Spleen (tissue), 11 donors: ENCODE measurements around the gene SCYL1. TPM values are rescaled to one million over a fixed set of nuclear protein-coding genes. Genes with fewer than 3 reads are reported as not detected.
"Not testable (repeated sequence)": the region's sequence is repeated elsewhere in the genome, so short reads cannot be mapped to it uniquely, and the experiment has no call there.

Source experiments
- DNase-seq: peaks from one replicate; pipeline ENCODE4 v3.0.0-alpha.2; 2020
- H3K27ac ChIP-seq, 8 donors: fragments of 200-600 bp; sonication (generic) in 7 of 8; 1 replicate in 4 of 8; 2 replicates in 4 of 8; pipeline versions ENCODE4 v1.5.0 to v1.8.0; 2016 to 2021; ENCODE audit warnings: inconsistent platforms in 4 of 8, mild to moderate bottlenecking in 4 of 8, moderate library complexity in 1 of 8
- H3K27me3 ChIP-seq, 7 donors: fragments of 200-600 bp; sonication (generic) in 6 of 7; replicated peaks in 1 of 7; 1 replicate in 4 of 7; 2 replicates in 3 of 7; pipeline versions ENCODE4 v1.5.0 to v1.8.0; 2016 to 2021; ENCODE audit warnings: inconsistent platforms in 3 of 7, mild to moderate bottlenecking in 1 of 7
- H3K36me3 ChIP-seq, 6 donors: fragments of 200-600 bp; sonication (generic) in 5 of 6; 1 replicate in 4 of 6; 2 replicates in 2 of 6; pipeline versions ENCODE4 v1.5.0 to v1.8.0; 2016 to 2021; ENCODE audit warnings: inconsistent platforms in 2 of 6
- H3K4me1 ChIP-seq, 6 donors: fragments of 200-600 bp; sonication (generic) in 5 of 6; 1 replicate in 3 of 6; 2 replicates in 3 of 6; pipeline versions ENCODE4 v1.5.0 to v1.8.0; 2016 to 2021; ENCODE audit warnings: inconsistent platforms in 3 of 6
- H3K4me3 ChIP-seq, 8 donors: fragments of 200-600 bp; sonication (generic) in 7 of 8; 1 replicate in 4 of 8; 2 replicates in 4 of 8; pipeline versions ENCODE4 v1.5.0 to v1.8.0; 2016 to 2021; ENCODE audit warnings: inconsistent platforms in 4 of 8, mild to moderate bottlenecking in 4 of 8, moderate library complexity in 2 of 8
- H3K9me3 ChIP-seq, 8 donors: fragments of 200-600 bp; sonication (generic) in 7 of 8; 1 replicate in 4 of 8; 2 replicates in 4 of 8; pipeline versions ENCODE4 v1.5.0 to v1.8.0; 2016 to 2021; ENCODE audit warnings: inconsistent platforms in 4 of 8
- CTCF ChIP-seq, 11 experiments: fragments of 200-600 bp in 7 of 11; fragments of 450-650 bp in 4 of 11; sonication (generic) in 4 of 11; IDR thresholded peaks in 8 of 11; conservative IDR thresholded peaks in 3 of 11; 1 replicate in 7 of 11; 2 replicates in 4 of 11; pipeline versions ENCODE4 v1.4.0 to v1.8.0; 2016 to 2021; ENCODE audit warnings: antibody characterized with exemption in 11 of 11, inconsistent platforms in 4 of 11, mild to moderate bottlenecking in 1 of 11
- POLR2A ChIP-seq, 3 donors: fragments of 450-650 bp; IDR thresholded peaks; one replicate each; pipeline ENCODE4 v1.5.1; 2017; ENCODE audit warnings: antibody characterized with exemption in 3 of 3, mild to moderate bottlenecking in 1 of 3
- POLR2AphosphoS5 ChIP-seq, 3 donors: sonication (generic); formaldehyde crosslinking; IDR thresholded peaks; one replicate each; pipeline ENCODE4 v1.5.1; 2017; ENCODE audit warnings: antibody characterized with exemption in 3 of 3
- WGBS, 5 donors: extraction: QIAGEN DNeasy Blood & Tissue Kit in 3 of 5; methylation state at CpG; one replicate each; pipeline versions ENCODE4 v1.1.5 to v1.1.7; 2013 to 2018; 5-methylcytosine and 5-hydroxymethylcytosine counted together
- intact Hi-C: fragments of 100-400 bp; cut with DNase I; formaldehyde crosslinking; loops from one replicate; pipeline ENCODE4 v1.15.0; 2023; ENCODE audit warnings: low total_unique reads
- polyA plus RNA-seq, 3 donors: library from polyadenylated mRNA; stranded (reverse); fragments of 200-250 nt; gene quantifications; one replicate each; pipeline ENCODE4 v1.2.1, GENCODE V29; 2013
- total RNA-seq, 7 donors: library from RNA; depleted of rRNA in 3 of 7; stranded (reverse); fragments of >200 nt in 3 of 7; fragmentation: NEBNext Ultra II Directional in 4 of 7; extraction: Animal tissue kit (Norgen Biotek cat#: 25700) in 4 of 7; gene quantifications; one replicate each; pipeline versions ENCODE4 v1.1.0 to v1.2.1, GENCODE V29; 2016 to 2021
- donor health status: healthy with polysubstance abuse.
- donor health status: DM: no; HTN: no; CAD: no; lungs with moderate emphysema.
- donor health status: DM: no; HTN: no; CAD: no.
- donor health status: Bipolar disorder and iron deficiency.
- donor health status: healthy.
- donor health status: DM: no; HTN: no; CAD: no.
- donor health status: DM: yes; HTN: yes; CAD: no.

Gene SCYL1
- total and polyA plus RNA-seq, 10 donors: 52.4 to 125 (median 74.8) TPM

DNA sequence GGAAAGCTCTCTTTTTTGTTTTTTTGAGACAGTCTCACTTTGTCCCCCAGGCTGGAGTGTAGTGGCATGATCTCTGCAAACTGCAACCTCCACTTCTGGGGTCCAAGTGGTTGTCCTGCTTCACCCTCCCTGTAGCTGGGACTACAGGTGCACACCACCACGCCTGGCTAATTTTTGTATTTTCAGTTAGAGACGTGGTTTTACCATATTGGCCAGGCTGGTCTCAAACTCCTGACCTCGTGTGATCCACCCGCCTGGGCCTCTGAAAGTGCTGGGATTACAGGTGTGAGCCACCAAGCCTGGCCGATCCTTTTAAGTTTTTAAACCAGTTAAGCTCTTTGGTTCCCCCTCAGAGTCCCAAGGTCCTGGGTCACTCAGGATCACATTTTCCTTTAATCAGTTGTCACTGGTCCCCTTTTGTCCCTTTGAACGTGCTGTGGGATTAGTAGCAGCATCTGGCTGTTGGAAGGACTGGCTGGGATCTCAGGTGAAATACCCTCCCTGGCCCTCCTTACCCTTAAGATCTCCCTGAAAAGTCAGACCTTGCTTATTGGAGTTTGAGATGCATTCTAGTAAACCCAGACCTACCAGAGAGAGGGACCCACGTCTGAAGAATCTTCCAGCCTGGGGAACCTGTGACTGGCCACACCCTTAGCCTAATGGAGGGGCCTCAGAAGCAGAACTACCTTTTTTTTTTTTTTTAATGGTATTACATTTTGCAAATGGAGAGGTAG lies 17.9 kb upstream of the SCYL1 start:
- 17 to 32% (median 21%) methylated on average over 7 of the region's 7 CpGs for WGBS, 5 donors
- TF ChIP-seq CTCF (IDR thresholded peaks at IDR 0.05 in 8 of 11, conservative IDR thresholded peaks at IDR 0.05 in 3 of 11) (no peak), POLR2AphosphoS5 (IDR thresholded peaks at IDR 0.05) (peak; percentile 36 to 93 (median 70)), POLR2A (IDR thresholded peaks at IDR 0.05) (peak in 2 of 3 donors; percentile 0 to 66)
- Histone ChIP-seq H3K4me1 (peaks cover 40 to 92% (median 58%) of the 10 kb centered on the region in 6 donors), H3K9me3 (no peaks in the 10 kb centered on the region), H3K27ac (peak overlapping the region; percentile 63 to 100 (median 98)), H3K36me3 (peaks cover 0 to 53% (median 46%) of the 10 kb centered on the region in 6 donors), H3K4me3 (peak overlapping the region in 6 of 8 donors; percentile 13 to 92 (median 76)), H3K27me3 (no peaks in the 10 kb centered on the region)
- DNase-seq: no peak
- intact Hi-C loops: loop anchor here (5.0 kb wide), 2 partner anchors 75 to 135 kb away; no protein-coding TSS in a partner anchor

DNA sequence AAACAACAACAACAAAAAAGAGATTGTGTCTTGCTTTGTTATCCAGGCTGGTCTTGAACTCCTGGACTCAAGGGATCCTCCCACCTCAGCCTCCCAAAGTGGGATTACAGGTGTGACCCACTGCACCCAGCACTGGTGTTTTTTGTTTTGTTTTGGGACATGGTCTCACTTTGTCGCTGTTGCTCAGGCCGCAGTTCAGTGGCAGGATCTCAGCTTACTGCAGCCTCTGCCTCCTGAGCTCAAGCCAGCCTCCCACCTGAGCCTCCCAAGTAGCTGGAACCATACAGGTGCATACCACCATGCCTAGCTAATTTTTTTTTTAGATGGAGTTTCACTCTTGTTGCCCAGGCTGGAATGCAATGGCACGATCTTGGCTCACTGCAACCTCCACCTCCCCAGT lies 12.6 kb upstream of the SCYL1 start:
- intact Hi-C loops, H3K4me3 ChIP-seq, H3K36me3 ChIP-seq, H3K27ac ChIP-seq, H3K9me3 ChIP-seq, H3K27me3 ChIP-seq: not testable (repeated sequence)
- H3K4me1 ChIP-seq: peaks cover 4 to 38% (median 19%) of the 10 kb centered on the region in 6 donors
- WGBS, 5 donors: 95 to 98% (median 98%) methylated on average over 3 of the region's 3 CpGs
- DNase-seq: peak; percentile 44

DNA sequence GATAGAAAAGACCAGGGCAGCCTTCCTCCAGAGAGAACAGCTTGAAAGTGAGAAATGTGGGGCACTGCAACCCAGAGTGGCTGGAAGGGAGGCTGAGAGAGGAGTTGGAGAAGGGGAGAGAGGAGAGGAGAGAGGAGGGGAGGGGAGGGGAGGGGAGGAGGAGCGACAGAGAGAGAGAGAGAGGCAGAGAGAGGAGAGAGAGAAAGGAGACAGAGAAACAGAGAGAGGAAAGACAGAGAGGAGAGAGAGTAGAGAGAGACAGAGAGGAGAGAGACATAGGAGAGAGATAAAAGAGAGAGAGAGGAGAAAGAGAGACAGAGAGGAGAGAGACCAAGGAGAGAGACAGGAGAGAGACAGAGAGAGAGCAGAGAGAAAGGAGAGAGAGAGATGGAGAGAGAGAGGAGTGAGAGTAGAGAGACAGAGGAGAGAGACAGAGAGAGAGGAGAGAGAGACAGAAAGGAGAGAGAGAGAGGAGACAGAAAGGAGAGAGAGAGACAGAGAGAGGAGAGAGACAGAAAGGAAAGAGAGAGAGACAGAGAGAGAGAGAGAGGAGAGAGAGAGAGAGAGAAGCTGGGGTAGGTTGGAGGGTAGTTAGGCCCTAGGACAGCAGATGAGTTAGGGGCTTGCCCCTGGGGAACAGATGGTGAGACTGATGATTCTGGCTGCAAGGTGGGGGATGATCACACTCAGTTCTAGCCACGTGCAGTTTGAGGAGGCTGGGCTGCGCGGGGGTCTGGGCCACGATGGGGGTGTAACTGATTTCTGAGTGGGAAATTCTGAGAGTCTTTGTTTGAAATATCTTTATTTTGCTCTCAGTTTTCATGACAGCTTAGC lies 8.5 kb upstream of the SCYL1 start:
- Histone ChIP-seq H3K9me3 (no peaks in the 10 kb centered on the region), H3K27ac (no peak overlapping the region), H3K27me3 (no peaks in the 10 kb centered on the region), H3K4me1 (no peaks in the 10 kb centered on the region), H3K36me3 (no peaks in the 10 kb centered on the region), H3K4me3 (no peak overlapping the region)
- DNase-seq: no peak
- 72 to 76% (median 74%) methylated on average over 5 of the region's 5 CpGs for WGBS, 5 donors
- TF ChIP-seq POLR2A (IDR thresholded peaks at IDR 0.05) (no peak), CTCF (IDR thresholded peaks at IDR 0.05 in 8 of 11, conservative IDR thresholded peaks at IDR 0.05 in 3 of 11) (no peak), POLR2AphosphoS5 (IDR thresholded peaks at IDR 0.05) (no peak)
- intact Hi-C loops: no loop called here

GRCh38 chr11:65518941-65519549 lies 5.8 kb upstream of the SCYL1 start:
- DNase-seq: peak; percentile 41
- WGBS, 5 donors: 89 to 97% (median 94%) methylated on average over 6 to 8 of the region's 8 CpGs
- H3K9me3 ChIP-seq, H3K27me3 ChIP-seq, intact Hi-C loops, H3K4me3 ChIP-seq, H3K27ac ChIP-seq, H3K36me3 ChIP-seq: not testable (repeated sequence)
- H3K4me1 ChIP-seq: peaks cover 7 to 25% (median 21%) of the 10 kb centered on the region in 6 donors

- H3K4me1 ChIP-seq: peaks cover 22 to 49% (median 43%) of the 10 kb centered on the region in 6 donors
- H3K9me3 ChIP-seq, intact Hi-C loops, H3K27me3 ChIP-seq: not testable (repeated sequence)
- H3K36me3 ChIP-seq: peaks cover 0 to 10% (median 3%) of the 10 kb centered on the region in 6 donors
- peak; percentile 35 for DNase-seq
- WGBS, 5 donors: 82 to 86% (median 84%) methylated on average over 20 of the region's 20 CpGs
- H3K27ac ChIP-seq: peak overlapping the region in 4 of 8 donors; percentile 94 to 96 (median 94)
- peak overlapping the region in 1 of 8 donors; percentile 97 for H3K4me3 ChIP-seq
Measured at GRCh38 chr11:65521777-65522521, 2.9 kb upstream of the SCYL1 start.
